ENCODE measurements around the gene ZNF280A. TPM values are rescaled to one million over a fixed set of nuclear protein-coding genes. Genes with fewer than 3 reads are reported as not detected.

Gene ZNF280A
- total and polyA plus RNA-seq, 9 of the 15 experiments (the other 6 are each of a cell fraction or from before 2014, with no cell fraction given), result 19.0 to 40.8 (median 28.6) TPM

DNA sequence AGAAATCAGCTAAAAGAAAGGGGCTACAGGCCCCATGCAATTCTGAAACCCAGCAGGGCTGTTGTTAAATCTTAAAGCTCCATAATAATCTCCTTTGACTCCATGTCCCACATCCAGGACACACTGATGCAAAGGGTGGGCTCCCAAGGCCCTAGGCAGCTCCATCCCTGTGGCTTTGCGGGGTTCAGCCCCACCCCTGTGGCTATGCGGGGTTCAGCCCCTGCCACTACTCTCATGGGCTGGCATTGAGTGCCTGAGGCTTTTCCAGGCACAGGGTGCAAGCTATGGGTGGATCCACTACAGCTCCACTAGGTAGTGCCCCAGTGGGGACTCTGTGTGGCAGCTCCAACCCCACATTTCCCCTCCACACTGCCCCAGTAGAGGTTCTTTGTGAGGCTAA, 8.7 kb upstream of the ZNF280A start (continued):
- TF ChIP-seq, protein P1, sequence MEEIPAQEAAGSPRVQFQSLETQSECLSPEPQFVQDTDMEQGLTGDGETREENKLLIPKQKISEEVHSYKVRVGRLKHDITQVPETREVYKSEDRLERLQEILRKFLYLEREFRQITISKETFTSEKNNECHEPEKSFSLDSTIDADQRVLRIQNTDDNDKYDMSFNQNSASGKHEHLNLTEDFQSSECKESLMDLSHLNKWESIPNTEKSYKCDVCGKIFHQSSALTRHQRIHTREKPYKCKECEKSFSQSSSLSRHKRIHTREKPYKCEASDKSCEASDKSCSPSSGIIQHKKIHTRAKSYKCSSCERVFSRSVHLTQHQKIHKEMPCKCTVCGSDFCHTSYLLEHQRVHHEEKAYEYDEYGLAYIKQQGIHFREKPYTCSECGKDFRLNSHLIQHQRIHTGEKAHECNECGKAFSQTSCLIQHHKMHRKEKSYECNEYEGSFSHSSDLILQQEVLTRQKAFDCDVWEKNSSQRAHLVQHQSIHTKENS (CRISPR knock-in tag; IDR thresholded peaks at IDR 0.05), result no peak

DNA sequence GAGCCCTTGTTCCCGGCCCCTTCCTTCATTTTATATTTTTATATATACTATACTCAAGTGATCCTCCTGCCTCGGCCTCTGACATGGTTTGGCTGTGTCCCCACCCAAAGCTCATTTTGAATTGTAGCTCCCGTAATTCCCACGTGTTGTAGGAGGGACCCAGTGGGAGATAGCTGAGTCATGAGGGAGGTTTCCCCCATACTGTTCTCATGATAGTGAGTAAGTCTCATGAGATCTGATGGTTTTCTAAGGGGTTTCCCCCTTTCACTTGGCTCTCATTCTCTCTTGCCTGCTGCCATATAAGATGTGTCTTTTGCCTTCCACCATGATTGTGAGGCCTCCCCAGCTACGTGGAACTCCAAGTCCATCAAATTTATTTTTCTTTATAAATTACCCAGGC, 7.2 kb upstream of the ZNF280A start:
- ChIA-PET POLR2A (interaction anchor here (0.6 to 2.4 kb wide), 9 partner anchors 11 to 412 kb away, joined by 3 to 17 read pairs (median 3); partner anchors contain the start of gene ZNF280B), CTCF (ENCODE audit: low intra/inter-chr PET ratio) (interaction anchor here (0.6 kb wide), 2 partner anchors 19 to 149 kb away, joined by 5 to 8 read pairs; partner anchors contain the start of gene ZNF280B)
- H2AFZ ChIP-seq (ENCODE audit: low read depth, low read length), result peak overlapping the region; percentile 5
- no peaks in the 10 kb centered on the region for H4K20me1 ChIP-seq (replicated peaks; ENCODE audit: control insufficient read depth, insufficient read depth, low read length)
- BruUV-seq (replicated peaks), result no TSS peak
- H3K9me3 ChIP-seq (replicated peaks; ENCODE audit: control insufficient read depth, insufficient read depth, low read depth, low read length), result no peaks in the 10 kb centered on the region; the same call in 1 of the 2 replicates
- no peaks in the 10 kb centered on the region for H3K79me2 ChIP-seq (ENCODE audit: control insufficient read depth, insufficient read depth, low read length)
- 28% methylated on average over 5 of the region's 5 CpGs for whole genome bisulfite sequencing (ENCODE audit: insufficient coverage, low coverage, missing lambda C conversion rate)
- no peaks in the 10 kb centered on the region for H3K9me1 ChIP-seq (ENCODE audit: control insufficient read depth, insufficient read depth, low read length)
- H3K4me3 ChIP-seq, result no peak overlapping the region
- H3K36me3 ChIP-seq (ENCODE audit: control insufficient read depth, insufficient read depth, low read length), result no peaks in the 10 kb centered on the region
- no peak overlapping the region for H3K9ac ChIP-seq (ENCODE audit: insufficient read depth in 1 of 2, low read depth in 2 of 2, low read length in 2 of 2)
- peaks cover 0 to 2% of the 10 kb centered on the region in 2 experiments; a peak in 1 of 5 replicates for H3K4me1 ChIP-seq (replicated peaks in 1 of 2; ENCODE audit: control insufficient read depth in 2 of 2, insufficient read depth in 2 of 2, low read length in 2 of 2)
- DNase-seq (ENCODE audit: extremely low read depth in 1 of 4, low spot score in 3 of 4) (peak in 1 of 4 experiments; percentile 83), FAIRE-seq (no peak), ATAC-seq (peak; percentile 9)
- in situ Hi-C loops (cut with MboI), result loop anchor here (25.0 kb wide), 1 partner anchor 1115 kb away; the partner anchor contains the start of gene HIC2
- no peaks in the 10 kb centered on the region for H3K27me3 ChIP-seq (ENCODE audit: control insufficient read depth in 2 of 2, insufficient read depth in 2 of 2, low read length in 2 of 2)
- intact Hi-C loops (cut with micrococcal nuclease), result no loop called here
- H3K4me2 ChIP-seq (ENCODE audit: insufficient read depth, low read length), result no peak overlapping the region
- TF ChIP-seq LCOR (CRISPR knock-in tag; IDR thresholded peaks at IDR 0.05) (peak; percentile 48; the same call in 1 of the 2 replicates), SAFB2 (IDR thresholded peaks at IDR 0.05; ENCODE audit: borderline replicate concordance, low read depth, low read length, severe bottlenecking) (no peak)
- TF ChIP-seq, protein P2, sequence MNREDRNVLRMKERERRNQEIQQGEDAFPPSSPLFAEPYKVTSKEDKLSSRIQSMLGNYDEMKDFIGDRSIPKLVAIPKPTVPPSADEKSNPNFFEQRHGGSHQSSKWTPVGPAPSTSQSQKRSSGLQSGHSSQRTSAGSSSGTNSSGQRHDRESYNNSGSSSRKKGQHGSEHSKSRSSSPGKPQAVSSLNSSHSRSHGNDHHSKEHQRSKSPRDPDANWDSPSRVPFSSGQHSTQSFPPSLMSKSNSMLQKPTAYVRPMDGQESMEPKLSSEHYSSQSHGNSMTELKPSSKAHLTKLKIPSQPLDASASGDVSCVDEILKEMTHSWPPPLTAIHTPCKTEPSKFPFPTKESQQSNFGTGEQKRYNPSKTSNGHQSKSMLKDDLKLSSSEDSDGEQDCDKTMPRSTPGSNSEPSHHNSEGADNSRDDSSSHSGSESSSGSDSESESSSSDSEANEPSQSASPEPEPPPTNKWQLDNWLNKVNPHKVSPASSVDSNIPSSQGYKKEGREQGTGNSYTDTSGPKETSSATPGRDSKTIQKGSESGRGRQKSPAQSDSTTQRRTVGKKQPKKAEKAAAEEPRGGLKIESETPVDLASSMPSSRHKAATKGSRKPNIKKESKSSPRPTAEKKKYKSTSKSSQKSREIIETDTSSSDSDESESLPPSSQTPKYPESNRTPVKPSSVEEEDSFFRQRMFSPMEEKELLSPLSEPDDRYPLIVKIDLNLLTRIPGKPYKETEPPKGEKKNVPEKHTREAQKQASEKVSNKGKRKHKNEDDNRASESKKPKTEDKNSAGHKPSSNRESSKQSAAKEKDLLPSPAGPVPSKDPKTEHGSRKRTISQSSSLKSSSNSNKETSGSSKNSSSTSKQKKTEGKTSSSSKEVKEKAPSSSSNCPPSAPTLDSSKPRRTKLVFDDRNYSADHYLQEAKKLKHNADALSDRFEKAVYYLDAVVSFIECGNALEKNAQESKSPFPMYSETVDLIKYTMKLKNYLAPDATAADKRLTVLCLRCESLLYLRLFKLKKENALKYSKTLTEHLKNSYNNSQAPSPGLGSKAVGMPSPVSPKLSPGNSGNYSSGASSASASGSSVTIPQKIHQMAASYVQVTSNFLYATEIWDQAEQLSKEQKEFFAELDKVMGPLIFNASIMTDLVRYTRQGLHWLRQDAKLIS (CRISPR knock-in tag; IDR thresholded peaks at IDR 0.05), result peak; percentile 58; the same call in 1 of the 2 replicates
- H3K27ac ChIP-seq (ENCODE audit: extremely low read depth, low read depth, low read length), result no peak overlapping the region

Data from K562 (cell line).